Measurements from ENCODE around the gene SLC19A1. TPM values are rescaled to one million over a fixed set of nuclear protein-coding genes. Genes with fewer than 3 reads are reported as not detected.

SLC19A1 gene
- total and polyA plus RNA-seq, 4 donors = 8.4 to 28.0 (median 13.0) TPM

- TF ChIP-seq FOXA2 (IDR thresholded peaks at IDR 0.05) (no peak), RXRA (IDR thresholded peaks at IDR 0.05) (peak in 1 of 2 donors; percentile 64), CTCF (IDR thresholded peaks at IDR 0.05; ENCODE audit: low read depth, low read length, missing input control) (no peak), HNF4A (conservative IDR thresholded peaks at IDR 0.05) (peak in 1 of 2 donors; percentile 39)
- 54% methylated on average over 34 of the region's 34 CpGs for WGBS
- Histone ChIP-seq H3K27ac (ENCODE audit: low read depth in 1 of 2, low read length in 2 of 2) (peak overlapping the region; percentile 72 to 87), H3K9me3 (ENCODE audit: control insufficient read depth in 4 of 4, low read length in 3 of 4) (no peaks in the 10 kb centered on the region), H3K4me1 (ENCODE audit: control insufficient read depth in 4 of 4, insufficient read depth in 4 of 4, low read length in 3 of 4) (peaks cover 19 to 52% (median 33%) of the 10 kb centered on the region in 4 donors), H3K27me3 (ENCODE audit: control insufficient read depth in 4 of 4, insufficient read depth in 4 of 4, low read length in 3 of 4) (no peaks in the 10 kb centered on the region), H3K9ac (ENCODE audit: low read depth in 1 of 2, low read length in 2 of 2) (no peak overlapping the region), H3K36me3 (ENCODE audit: control insufficient read depth in 4 of 4, insufficient read depth in 3 of 4, low read depth in 1 of 4, low read length in 3 of 4) (peaks cover 0 to under 1% (median 0%) of the 10 kb centered on the region in 4 donors), H3K4me3 (ENCODE audit: low read depth in 1 of 3, low read length in 3 of 3) (no peak overlapping the region)
- no peak for DNase-seq (ENCODE audit: low spot score)
Measured at GRCh38 chr21:45535341-45536081, 6.7 kb downstream of the SLC19A1 start.

- peaks cover 19 to 48% (median 33%) of the 10 kb centered on the region in 4 donors for H3K4me1 ChIP-seq (ENCODE audit: control insufficient read depth in 4 of 4, insufficient read depth in 4 of 4, low read length in 3 of 4)
- no peaks in the 10 kb centered on the region for H3K9me3 ChIP-seq (ENCODE audit: control insufficient read depth in 4 of 4, low read length in 3 of 4)
- TF ChIP-seq FOXA1 (IDR thresholded peaks at IDR 0.05) (no peak), SP1 (IDR thresholded peaks at IDR 0.05) (peak; percentile 95), HNF4G (IDR thresholded peaks at IDR 0.05) (no peak), ZBTB33 (IDR thresholded peaks at IDR 0.05) (no peak), GABPA (IDR thresholded peaks at IDR 0.05 in 1 of 2, conservative IDR thresholded peaks at IDR 0.05 in 1 of 2) (no peak), ATF3 (IDR thresholded peaks at IDR 0.05) (no peak), HNF4A (conservative IDR thresholded peaks at IDR 0.05) (peak; percentile 75 to 85), CTCF (IDR thresholded peaks at IDR 0.05; ENCODE audit: low read depth, low read length, missing input control) (no peak), EGR1 (IDR thresholded peaks at IDR 0.05; ENCODE audit: low read depth in 2 of 2) (no peak), RAD21 (IDR thresholded peaks at IDR 0.05) (peak in 1 of 2 donors; percentile 21), RXRA (IDR thresholded peaks at IDR 0.05) (peak; percentile 96), YY1 (IDR thresholded peaks at IDR 0.05) (peak; percentile 74), TAF1 (conservative IDR thresholded peaks at IDR 0.05) (no peak), JUND (IDR thresholded peaks at IDR 0.05) (no peak), FOXA2 (IDR thresholded peaks at IDR 0.05) (no peak), NR2F2 (IDR thresholded peaks at IDR 0.05) (no peak), REST (IDR thresholded peaks at IDR 0.05) (peak; percentile 27), MAX (IDR thresholded peaks at IDR 0.05) (peak; percentile 82)
- peak; percentile 72 for DNase-seq (ENCODE audit: low spot score)
- WGBS = 38% methylated on average over 28 of the region's 28 CpGs
- H3K9ac ChIP-seq (ENCODE audit: low read depth in 1 of 2, low read length in 2 of 2) = no peak overlapping the region
- peaks cover 0 to 4% (median 3%) of the 10 kb centered on the region in 4 donors for H3K36me3 ChIP-seq (ENCODE audit: control insufficient read depth in 4 of 4, insufficient read depth in 3 of 4, low read depth in 1 of 4, low read length in 3 of 4)
- peak overlapping the region; percentile 72 to 87 for H3K27ac ChIP-seq (ENCODE audit: low read depth in 1 of 2, low read length in 2 of 2)
- H3K27me3 ChIP-seq (ENCODE audit: control insufficient read depth in 4 of 4, insufficient read depth in 4 of 4, low read length in 3 of 4) = no peaks in the 10 kb centered on the region
- no peak overlapping the region for H3K4me3 ChIP-seq (ENCODE audit: low read depth in 1 of 3, low read length in 3 of 3)
Measured at GRCh38 chr21:45534636-45535331, 7.5 kb downstream of the SLC19A1 start.
